HG03280 (cell line): ENCODE measurements around the gene TXNDC15.

Experiments
- ATAC-seq: cut with Tn5 transposase; IDR thresholded peaks from one replicate; pipeline ENCODE4 v1.9.1; 2021; ENCODE audit warnings: mild to moderate bottlenecking, moderate library complexity; ENCODE audit not compliant: unreplicated experiment

Gene TXNDC15

GRCh38 chr5:134917070-134917815 lies 43.1 kb downstream of the TXNDC15 start:
- no peak for ATAC-seq

- no peak for ATAC-seq
Observed at GRCh38 chr5:134918861-134919260, 44.7 kb downstream of the TXNDC15 start.

GRCh38 chr5:134920848-134921575 lies 46.8 kb downstream of the TXNDC15 start:
- ATAC-seq: no peak

- no peak for ATAC-seq
Observed at GRCh38 chr5:134932508-134932907, 58.3 kb downstream of the TXNDC15 start.

- no peak for ATAC-seq
Observed at GRCh38 chr5:134934202-134934601, 60.0 kb downstream of the TXNDC15 start.

- no peak for ATAC-seq
Observed at GRCh38 chr5:134935711-134936602, 61.8 kb downstream of the TXNDC15 start.

- no peak for ATAC-seq
Observed at GRCh38 chr5:134937526-134937925, 63.4 kb downstream of the TXNDC15 start.

GRCh38 chr5:134938030-134938429 lies 63.9 kb downstream of the TXNDC15 start:
- ATAC-seq: no peak

- ATAC-seq: no peak
Observed at GRCh38 chr5:134939500-134939899, 65.3 kb downstream of the TXNDC15 start.

- no peak for ATAC-seq
Observed at GRCh38 chr5:134943547-134943946, 69.4 kb downstream of the TXNDC15 start.

GRCh38 chr5:134944630-134945029 lies 70.5 kb downstream of the TXNDC15 start:
- no peak for ATAC-seq

GRCh38 chr5:134945041-134945440 lies 70.9 kb downstream of the TXNDC15 start:
- ATAC-seq: no peak

GRCh38 chr5:134948911-134949310 lies 74.7 kb downstream of the TXNDC15 start:
- ATAC-seq: no peak

- ATAC-seq: no peak
Observed at GRCh38 chr5:134949316-134949715, 75.1 kb downstream of the TXNDC15 start.
